HG03159 (cell line): ENCODE measurements around the gene PYGO1.
"Not testable (repeated sequence)": the region's sequence is repeated elsewhere in the genome, so short reads cannot be mapped to it uniquely, and the experiment has no call there.

Source experiments
- ATAC-seq: cut with Tn5 transposase; IDR thresholded peaks from one replicate; pipeline ENCODE4 v1.9.1; 2021; ENCODE audit warnings: mild to moderate bottlenecking, moderate library complexity; ENCODE audit not compliant: unreplicated experiment

Gene PYGO1, protein sequence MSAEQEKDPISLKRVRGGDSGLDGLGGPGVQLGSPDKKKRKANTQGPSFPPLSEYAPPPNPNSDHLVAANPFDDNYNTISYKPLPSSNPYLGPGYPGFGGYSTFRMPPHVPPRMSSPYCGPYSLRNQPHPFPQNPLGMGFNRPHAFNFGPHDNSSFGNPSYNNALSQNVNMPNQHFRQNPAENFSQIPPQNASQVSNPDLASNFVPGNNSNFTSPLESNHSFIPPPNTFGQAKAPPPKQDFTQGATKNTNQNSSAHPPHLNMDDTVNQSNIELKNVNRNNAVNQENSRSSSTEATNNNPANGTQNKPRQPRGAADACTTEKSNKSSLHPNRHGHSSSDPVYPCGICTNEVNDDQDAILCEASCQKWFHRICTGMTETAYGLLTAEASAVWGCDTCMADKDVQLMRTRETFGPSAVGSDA

DNA sequence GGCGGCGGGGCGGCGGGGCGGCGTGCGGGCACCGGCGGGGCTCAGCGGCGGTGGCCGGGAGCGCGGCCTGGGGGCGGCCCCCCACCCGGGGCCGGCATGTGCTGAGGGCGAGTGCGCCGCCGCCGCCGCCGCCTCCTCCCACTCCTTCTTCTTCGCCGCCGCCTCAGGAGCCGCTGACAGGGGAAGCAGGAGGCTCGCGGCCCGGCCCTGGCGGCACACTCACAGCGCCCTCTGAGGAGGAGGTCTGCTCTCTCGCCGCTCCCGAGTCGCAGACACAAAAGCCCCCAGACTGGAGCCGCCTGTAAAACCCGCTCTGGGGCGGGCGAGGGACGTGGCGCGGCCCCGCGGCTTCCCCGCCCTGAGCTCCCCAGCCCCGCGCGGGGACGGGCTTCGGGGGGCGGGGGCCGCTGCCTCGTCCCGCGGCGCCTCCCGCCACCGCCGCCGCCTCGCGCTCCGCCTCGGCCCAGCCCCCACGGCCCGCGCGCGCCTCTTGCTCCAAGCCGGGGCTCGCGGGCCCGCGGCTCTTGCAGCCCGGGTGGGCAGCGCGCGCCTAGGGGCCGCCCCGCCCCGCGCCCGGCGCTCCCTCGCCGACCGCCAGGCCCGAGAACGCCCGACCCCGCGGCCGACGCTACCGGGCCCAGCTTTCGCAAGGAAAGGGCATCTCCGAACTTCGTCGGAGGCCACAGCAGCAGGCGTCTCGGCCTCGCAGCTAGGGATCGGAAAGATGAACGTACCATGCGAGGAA is at the start of gene PYGO1:
Gene PYGO1, minus strand, starts transcription at position 276 of the 745 bp plus-strand sequence. CDS start 462 bp downstream, outside the sequence.
- ATAC-seq = peak; percentile 58

DNA sequence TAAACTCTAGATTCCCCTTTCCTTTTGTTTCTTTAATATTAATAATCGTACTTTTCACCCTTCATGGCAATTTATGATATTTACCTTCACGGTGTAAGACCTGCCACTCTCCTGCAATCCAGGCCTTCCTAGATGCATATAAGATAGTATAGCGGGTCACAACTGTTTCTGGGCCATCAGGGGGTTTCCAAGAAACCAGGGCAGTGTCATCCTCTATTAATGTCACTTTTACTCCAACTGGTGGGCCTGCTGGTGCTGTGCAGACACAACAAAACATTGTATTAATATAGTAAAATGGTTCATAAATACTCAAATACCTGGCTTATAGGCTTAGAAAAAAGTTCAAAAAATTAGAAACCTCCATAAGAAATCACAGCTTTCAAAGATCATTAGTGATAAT is 48.9 kb upstream of the PYGO1 start:
- no peak for ATAC-seq

DNA sequence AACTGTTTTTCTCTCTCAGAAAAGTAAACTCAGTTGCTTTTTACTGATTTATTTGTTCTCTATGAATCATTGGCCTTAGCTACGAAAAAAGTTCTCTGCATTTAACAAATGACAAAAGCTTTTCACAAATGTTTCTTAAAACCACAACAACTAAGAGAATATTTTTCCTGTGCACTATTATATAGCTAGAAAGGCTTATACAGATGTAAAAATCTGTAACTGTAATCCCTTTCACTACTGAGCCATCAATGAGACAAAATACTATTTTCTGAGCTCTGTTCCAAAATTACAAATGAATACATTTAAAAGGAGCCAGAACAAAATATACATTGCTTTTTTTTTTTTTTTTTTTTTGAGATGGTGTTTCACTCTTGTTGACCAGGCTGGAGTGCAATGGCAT is 45.6 kb upstream of the PYGO1 start:
- ATAC-seq = no peak

DNA sequence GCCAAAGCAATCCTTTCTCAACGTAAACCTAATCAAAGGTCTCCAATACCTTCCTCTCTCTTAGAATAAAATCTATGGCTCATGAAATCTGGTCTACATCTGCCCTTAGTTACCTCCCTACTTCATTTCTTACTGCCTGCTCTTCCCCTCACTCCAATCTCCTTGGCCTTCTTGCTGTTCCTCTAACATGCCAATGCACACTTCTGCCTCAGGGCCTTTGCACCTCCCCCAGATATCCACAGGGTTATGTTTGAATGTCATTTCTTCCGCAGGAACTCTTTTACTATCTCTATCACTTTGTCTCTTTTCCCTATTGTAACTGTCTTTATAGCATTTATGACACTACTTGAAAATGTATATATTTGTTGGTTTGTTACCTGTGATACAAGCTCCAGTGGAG is 44.3 kb upstream of the PYGO1 start:
- ATAC-seq = no peak

DNA sequence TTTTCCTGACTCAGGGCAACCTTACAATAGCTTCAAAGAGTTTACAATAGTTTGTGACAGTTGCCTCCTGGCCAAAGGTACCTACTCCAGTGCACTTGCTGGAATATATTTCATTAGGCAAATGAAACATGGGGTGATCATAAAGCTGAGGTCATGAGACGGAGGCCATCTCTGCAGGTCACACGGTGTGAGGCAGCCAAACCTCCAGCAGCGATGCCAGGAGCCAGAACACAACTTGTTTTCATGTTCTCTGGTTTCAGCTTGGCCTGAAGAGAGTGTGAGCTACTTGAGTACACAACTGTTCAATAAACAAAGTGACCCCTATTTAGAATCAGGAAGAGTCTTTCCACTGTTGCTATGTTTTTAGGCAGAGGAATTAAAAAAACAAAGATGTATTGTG is 42.7 kb upstream of the PYGO1 start:
- ATAC-seq = no peak

DNA sequence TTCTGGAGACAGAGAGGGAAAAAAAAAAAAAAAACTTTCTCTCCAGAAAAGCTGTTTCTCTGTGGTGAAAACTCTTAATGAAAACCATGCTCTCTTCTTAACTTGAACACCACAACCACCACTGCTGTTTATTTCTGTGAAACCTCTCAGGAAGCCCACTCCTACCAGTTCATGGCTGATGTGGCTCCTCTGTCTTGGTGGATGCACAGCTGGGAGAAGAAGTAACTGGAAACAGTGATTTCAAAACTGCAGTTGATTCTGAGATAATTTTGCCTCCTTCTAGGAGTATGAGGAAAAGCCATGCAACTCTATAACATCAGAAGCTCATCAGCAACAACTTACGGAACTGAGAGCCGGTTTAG is 40.2 kb upstream of the PYGO1 start:
- ATAC-seq = no peak

DNA sequence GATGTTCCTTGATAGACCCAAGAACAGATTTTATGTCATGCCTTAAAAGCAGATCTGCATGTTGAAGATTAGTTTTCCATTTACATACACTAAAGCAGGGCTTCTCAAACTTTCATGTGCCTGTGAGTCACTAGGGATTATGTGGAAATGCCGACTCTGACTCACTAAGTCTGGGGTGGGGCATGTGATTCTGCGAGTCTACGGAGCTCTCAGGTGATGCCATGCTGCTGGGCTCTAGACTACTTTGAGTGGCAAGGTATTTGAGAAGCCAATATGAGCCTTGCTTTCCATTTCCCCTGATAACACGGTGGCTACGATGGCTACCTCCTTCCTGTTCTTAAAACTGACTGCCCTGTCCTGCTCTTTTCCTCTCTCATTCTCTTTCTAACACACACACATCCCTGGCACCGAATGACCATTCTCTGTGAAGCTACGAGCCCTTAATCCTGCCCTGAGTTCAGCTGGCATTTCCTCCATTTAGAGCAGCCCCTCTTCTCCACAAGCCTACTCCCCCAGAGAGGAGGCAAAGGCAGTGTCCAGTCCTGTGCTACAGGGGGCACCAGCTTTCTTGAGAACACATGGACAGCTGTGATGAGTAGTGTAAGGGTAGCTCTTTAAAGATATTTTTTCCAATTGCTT is 39.7 kb upstream of the PYGO1 start:
- no peak for ATAC-seq

DNA sequence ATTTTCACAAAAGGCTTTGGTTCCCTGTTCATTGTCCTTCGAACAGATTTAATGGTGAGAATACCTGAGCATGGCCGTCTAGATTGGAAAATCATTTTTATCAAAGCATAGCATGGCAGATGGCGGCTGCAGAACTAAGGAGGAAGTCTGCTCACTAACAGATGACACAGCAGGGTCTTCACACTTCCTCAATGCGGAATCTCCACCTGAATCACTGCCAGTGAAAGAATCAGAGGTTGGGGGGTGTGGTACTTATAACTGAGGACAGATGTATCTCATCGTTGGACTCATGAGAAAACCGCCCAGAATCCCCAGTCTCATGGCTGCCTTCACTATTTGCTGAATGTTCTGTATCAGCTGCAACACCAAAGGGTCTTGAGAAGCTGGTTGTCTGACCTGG is 31.6 kb upstream of the PYGO1 start:
- no peak for ATAC-seq

DNA sequence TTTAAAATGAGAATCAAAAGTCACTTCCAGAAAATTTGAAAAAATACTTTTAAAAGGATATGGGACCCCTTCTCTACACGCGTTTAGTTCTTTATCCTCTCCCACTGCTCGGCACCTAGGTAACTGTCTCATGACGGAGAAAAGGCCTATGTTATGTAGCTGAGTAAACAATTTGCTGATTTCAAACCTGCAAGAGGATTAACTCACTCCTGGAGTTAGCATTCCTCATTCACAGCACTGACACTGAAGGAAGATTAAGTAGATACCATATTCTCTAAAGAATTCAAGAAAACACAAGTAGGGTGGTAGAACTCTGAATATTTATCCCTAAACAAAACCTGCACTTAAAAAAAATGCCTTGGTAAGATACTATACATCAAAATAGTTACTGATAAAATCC is 30.2 kb upstream of the PYGO1 start:
- no peak for ATAC-seq

DNA sequence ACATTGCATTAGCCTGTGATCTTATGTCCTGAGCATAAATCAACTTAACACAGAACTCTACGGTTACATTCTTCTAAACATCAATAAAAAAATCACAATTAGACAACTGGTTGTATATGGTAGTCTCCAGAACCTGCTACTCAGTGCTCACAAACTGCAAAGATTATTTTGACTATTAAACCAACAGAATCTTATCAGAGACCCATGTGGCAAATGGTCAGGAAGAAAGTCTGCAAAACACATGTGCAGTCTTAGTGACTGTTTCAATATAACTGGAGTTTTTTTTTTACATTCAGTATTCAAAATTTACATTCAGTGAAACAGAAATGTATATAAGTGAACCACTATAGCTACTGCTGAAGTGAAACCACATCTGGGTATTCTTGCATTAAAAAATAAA is 27.3 kb upstream of the PYGO1 start:
- ATAC-seq = no peak

DNA sequence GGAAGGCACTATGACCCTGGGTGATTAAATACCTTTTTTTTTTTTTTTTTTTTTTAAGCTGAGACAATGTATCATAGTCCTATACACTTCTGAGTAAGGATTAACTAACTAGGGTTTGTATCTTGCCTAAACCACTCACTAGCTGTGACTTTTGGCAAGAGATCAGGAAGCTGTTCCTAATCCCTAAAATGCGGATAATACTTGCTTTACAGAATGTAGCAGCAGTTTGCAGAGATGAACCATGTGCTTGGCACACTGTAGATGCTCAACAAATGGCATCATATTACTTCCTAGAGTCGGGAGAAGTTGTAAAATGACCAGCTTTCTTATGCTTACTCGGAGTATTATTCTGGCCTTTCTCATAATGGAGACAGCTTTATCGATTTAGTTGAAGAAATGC is 25.6 kb upstream of the PYGO1 start:
- ATAC-seq = no peak

DNA sequence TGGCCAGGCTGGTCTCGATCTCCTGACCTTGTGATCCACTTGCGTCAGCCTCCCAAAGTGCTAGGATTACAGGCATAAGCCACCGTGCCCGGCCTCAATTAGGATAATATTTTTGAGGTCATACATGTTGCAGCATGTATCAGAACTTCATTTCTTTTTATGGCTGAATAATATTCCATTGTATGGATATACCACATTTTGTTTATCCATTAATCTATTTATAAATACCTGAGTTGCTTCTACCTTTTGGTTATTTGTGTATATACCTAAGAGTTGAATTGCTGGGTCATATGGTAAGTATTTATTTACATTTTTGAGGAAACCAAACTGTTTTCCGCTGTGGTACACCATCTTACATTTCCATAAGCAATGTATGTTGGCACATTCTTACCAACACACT is 18.1 kb upstream of the PYGO1 start:
- ATAC-seq = no peak

DNA sequence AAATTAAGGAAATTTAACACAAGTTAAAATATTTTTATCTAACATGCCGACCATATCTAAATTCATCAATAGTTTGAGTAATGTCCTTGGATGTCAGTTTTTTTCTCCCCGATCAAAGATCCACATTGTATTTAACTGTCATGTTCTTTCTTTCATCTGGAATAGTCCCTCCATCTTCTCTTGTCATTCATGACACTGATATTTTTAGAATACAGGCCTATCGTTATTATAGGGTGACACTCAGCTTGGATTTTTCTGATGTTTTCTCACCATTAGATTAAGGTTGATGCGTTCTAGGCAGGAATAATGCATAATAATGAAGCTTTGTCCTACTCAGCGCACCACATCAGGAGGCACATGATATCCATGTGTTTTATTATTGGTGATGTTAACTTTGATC is 13.2 kb upstream of the PYGO1 start:
- ATAC-seq = no peak

DNA sequence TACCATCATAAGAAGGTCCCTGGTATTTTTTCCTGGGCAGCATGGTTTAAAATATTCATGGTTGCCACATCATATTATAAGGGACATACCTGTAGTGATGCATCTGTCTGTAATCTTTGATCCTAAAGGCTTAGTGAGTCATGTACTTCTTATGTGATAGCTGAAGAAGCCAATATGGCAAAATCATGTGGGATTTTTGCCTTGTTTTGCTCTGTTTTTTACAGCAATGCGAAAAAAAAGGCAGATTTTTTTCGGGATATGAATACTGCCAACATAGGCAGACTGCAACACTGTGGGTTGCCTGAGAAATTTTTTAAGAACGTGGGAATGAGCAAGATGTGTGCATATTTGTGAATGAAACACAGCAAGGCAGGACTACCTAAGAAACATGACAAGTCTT is 11.3 kb upstream of the PYGO1 start:
- no peak for ATAC-seq

DNA sequence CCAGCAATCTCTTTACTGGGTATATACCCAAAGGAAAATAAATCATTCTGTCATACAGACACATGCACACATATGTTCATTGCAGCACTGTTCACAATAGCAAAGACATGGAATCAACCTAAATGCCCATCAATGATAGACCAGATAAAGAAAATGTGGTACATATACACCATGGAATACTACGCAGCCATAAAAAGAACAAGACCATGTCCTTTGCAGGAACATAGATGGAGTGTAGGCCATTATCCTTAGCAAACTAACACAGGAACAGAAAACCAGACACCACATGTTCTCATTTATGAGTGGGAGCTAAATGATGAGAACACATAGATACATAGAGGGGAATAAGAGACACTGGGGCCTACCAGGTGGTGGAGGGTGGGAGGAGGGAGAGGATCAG is 4.9 kb upstream of the PYGO1 start:
- not testable (repeated sequence) for ATAC-seq

DNA sequence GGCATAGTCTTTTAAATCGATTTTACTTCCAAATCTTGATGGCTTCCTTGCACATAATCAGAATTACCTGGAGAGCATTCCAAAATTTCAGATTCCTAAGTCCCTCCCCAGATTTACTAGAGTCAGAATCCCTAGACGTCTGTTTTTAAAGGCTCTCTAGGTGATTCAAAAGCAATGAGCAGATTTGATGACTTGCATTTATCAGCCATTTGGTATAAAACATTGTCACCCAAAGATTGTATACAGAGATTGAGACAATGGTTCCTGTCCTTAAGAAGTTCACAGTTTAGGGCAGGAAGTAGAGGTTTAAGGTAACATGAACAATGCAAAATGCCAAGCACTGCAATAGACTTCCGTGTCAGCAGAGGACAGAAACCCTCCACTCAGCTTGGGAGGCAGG is 2.6 kb upstream of the PYGO1 start:
- no peak for ATAC-seq

DNA sequence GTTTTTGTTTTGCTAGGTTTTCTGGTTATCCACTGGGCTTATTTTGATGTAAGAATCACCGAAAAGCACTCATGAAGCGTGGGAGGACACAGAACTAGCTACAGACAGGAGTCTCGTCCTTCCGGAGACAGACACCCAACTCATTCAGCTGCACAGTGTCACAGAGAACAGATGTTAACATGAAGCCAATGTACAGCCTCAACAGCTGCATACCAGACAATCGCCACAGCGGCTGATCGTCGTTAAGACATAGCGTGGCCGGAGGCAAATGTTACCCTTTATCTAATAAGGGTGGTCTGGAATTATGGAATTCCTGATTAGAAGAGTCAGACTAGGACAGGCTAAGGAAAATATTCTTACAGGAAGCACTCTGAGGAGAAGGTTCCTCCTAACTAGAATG is 1.1 kb upstream of the PYGO1 start:
- ATAC-seq = no peak

DNA sequence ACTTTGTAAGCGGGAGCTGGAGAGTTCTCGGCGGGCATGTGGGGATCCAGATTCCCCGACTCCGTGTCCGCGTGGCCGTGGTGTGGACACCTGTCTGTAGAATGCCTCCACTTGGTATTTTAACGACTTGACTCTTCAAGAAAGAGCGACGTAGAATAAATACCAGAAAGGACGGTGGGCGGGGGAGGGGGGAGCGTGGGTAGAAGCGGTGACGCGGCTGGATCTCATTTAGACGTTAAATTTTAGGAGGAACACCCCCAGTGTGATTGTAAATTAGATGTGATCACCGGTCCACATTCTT is 620 bp upstream of the PYGO1 start:
- no peak for ATAC-seq

DNA sequence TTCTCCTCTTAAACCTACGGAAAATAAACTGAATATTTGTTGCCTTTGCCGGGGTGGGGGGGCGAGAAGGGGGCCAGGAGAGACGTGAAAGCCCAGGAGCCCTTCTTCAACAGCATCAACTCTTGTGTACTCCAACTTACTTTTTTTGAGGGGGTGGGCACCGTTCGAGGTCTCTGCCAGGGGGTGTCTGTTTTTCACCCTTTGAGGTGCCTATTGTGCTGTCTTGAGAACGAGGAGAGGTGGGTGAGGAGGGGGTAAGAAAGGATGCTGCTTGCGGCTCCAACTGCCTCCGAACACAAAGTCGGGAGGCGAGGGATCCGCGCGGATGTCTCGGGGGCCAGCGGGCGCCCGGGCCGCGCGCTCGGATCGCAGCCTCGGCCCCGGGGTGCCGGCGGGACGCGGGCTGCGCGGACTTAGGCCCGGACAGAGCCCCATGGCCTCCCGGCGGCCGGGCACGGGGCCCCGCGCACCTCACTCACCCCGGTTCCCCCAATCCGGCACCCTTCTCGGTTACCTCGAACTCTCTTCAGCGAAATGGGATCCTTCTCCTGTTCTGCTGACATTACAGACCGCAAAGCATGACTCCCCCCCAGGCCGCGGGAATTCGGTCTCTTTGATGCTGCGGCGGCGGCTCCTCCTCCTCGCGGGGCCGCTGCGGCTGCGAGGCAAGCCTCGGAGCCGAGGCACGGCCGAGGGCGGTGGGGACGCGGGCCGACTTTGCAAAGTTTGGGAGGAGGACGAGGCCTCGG is 650 bp downstream of the PYGO1 start:
- peak; percentile 43 for ATAC-seq

DNA sequence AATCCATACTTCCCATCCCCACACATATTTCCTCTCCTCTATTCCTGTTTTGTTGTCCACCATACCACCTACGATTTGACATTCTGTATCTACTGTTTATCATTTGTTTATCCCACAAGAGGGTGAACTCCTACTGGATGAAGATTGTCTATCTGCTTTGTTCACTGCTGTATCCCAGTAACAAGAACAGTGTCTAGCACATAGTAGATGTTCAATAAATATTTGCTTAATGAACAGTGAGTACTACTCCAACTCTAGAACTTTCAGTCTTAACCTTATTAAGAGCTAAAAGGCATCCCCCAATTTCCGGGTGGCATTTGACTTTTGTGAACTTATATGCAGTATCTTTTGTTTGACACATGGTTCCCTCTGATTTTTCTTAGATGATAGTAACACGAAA is 1.3 kb downstream of the PYGO1 start:
- no peak for ATAC-seq

DNA sequence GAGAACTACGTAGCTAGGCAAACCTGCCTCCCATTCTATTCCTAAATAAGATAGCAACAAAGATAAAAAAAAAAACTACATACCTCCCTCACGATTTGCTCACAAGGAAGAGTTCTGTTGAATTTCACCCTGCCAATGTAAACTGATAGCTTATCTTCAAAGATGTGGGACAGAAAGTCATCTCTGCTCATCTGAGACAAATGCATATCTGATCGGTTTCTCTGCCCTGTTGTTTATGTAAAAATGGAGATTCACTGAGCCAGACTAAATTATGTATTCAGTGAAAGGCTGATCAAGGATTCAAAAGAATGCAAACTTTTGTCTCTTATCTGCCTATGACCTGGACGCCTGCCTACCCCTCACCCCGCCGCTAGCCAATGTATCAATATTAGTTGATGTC is 11.2 kb downstream of the PYGO1 start:
- no peak for ATAC-seq

DNA sequence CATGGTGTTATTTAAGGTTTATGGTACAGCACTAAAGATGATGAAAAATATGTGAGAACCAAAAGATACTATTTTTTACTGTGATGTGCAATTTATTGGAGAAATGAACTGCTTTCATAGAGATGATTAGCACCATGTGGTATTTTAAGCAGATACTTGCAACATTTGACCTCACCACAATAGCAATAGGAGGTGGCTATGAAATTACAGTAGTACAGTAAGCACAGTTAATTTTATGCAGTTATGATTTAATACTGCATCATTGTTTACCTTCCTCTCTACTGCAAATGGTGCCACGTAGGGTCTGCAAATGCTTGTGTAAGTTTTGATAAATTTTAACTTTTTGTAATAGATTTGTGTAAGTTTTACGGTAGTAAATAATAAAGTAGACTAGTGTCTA is 14.0 kb downstream of the PYGO1 start:
- ATAC-seq = no peak
